Upper lobe of right lung (tissue), 1 donor: ENCODE measurements around the gene MYO1F. TPM values are rescaled to one million over a fixed set of nuclear protein-coding genes. Genes with fewer than 3 reads are reported as not detected.

ENCODE experiments used
- ATAC-seq: fragments of 200-7000 bp; cut with Tn5 transposase; one replicate; pipeline ENCODE4 v1.9.1; 2020; ENCODE audit warnings: mild to moderate bottlenecking, moderate library complexity
- DNase-seq: peaks from one replicate; pipeline ENCODE4 v3.0.0-alpha.2; 2020
- H3K27ac ChIP-seq: fragments of 200-600 bp; one replicate; pipeline ENCODE4 v1.8.0; 2022
- H3K27me3 ChIP-seq: fragments of 200-600 bp; one replicate; pipeline ENCODE4 v1.8.0; 2022; ENCODE audit warnings: mild to moderate bottlenecking
- H3K36me3 ChIP-seq: fragments of 200-600 bp; one replicate; pipeline ENCODE4 v1.8.0; 2022
- H3K4me1 ChIP-seq: fragments of 200-600 bp; one replicate; pipeline ENCODE4 v1.8.0; 2022
- H3K4me3 ChIP-seq: fragments of 200-600 bp; one replicate; pipeline ENCODE4 v1.8.0; 2022; ENCODE audit warnings: mild to moderate bottlenecking
- H3K9me3 ChIP-seq: fragments of 200-600 bp; one replicate; pipeline ENCODE4 v1.8.0; 2022
- CTCF ChIP-seq: fragments of 200-600 bp; IDR thresholded peaks from one replicate; pipeline ENCODE4 v1.8.0; 2022; ENCODE audit warnings: antibody characterized with exemption
- intact Hi-C: fragments of 100-400 bp; cut with DNase I; formaldehyde crosslinking; loops from one replicate; pipeline ENCODE4 v1.11.0; 2022
- total RNA-seq: library from RNA; stranded (reverse); fragmentation: NEBNext Ultra II Directional; extraction: Animal tissue kit (Norgen Biotek cat#: 25700); gene quantifications from one replicate; pipeline ENCODE4 v1.2.1, GENCODE V29; 2021
- donor health status: DM: no; HTN: yes; CAD: no; lungs with severe emphysema.

The MYO1F gene
- total RNA-seq, 1 donor from 2014 or later, result 106 TPM

- Histone ChIP-seq H3K36me3 (no peaks in the 10 kb centered on the region), H3K27ac (no peak overlapping the region), H3K27me3 (no peaks in the 10 kb centered on the region), H3K9me3 (no peaks in the 10 kb centered on the region), H3K4me3 (no peak overlapping the region), H3K4me1 (peaks cover 7% of the 10 kb centered on the region)
- TF ChIP-seq CTCF, result no peak
- ATAC-seq (no peak), DNase-seq (no peak)
- intact Hi-C loops, result no loop called here
Measured at GRCh38 chr19:8611877-8612806, 34.9 kb upstream of the MYO1F start.

GRCh38 chr19:8611391-8611876, 34.2 kb upstream of the MYO1F start:
- no peak for DNase-seq
- Histone ChIP-seq H3K27ac (no peak overlapping the region), H3K4me3 (no peak overlapping the region), H3K9me3 (no peaks in the 10 kb centered on the region), H3K27me3 (no peaks in the 10 kb centered on the region), H3K4me1 (peaks cover 7% of the 10 kb centered on the region), H3K36me3 (no peaks in the 10 kb centered on the region)
- no peak for TF ChIP-seq CTCF
- ATAC-seq, result no peak
- intact Hi-C loops, result no loop called here

- DNase-seq (no peak), ATAC-seq (no peak)
- intact Hi-C loops, result no loop called here
- Histone ChIP-seq H3K4me3 (peak overlapping the region; percentile 66), H3K9me3 (no peaks in the 10 kb centered on the region), H3K27me3 (no peaks in the 10 kb centered on the region), H3K27ac (no peak overlapping the region), H3K36me3 (no peaks in the 10 kb centered on the region), H3K4me1 (peaks cover 7% of the 10 kb centered on the region)
- TF ChIP-seq CTCF, result no peak
Measured at GRCh38 chr19:8610936-8611300, 33.7 kb upstream of the MYO1F start.

GRCh38 chr19:8610041-8610935, 33.0 kb upstream of the MYO1F start, which contains the start of gene ADAMTS10:
Gene ADAMTS10, minus strand, starts transcription at chr19:8610715. Its CDS starts 5,005 bp downstream, at chr19:8605710.
- no peaks in the 10 kb centered on the region for H3K9me3 ChIP-seq
- peak within 1 kb of the TSS; percentile 66 for H3K4me3 ChIP-seq
- no peaks in the 10 kb centered on the region for H3K36me3 ChIP-seq
- no peak for DNase-seq
- peaks cover 7% of the 10 kb centered on the region for H3K4me1 ChIP-seq
- peak; percentile 13 for ATAC-seq
- H3K27me3 ChIP-seq, result no peaks in the 10 kb centered on the region
- TF ChIP-seq CTCF, result no peak
- intact Hi-C loops, result no loop called here
- peak within 1 kb of the TSS; percentile 84 for H3K27ac ChIP-seq

GRCh38 chr19:8609279-8610040, 32.2 kb upstream of the MYO1F start:
- DNase-seq (peak; percentile 73), ATAC-seq (peak; percentile 72)
- Histone ChIP-seq H3K4me3 (peak overlapping the region; percentile 66), H3K36me3 (no peaks in the 10 kb centered on the region), H3K9me3 (peaks cover 4% of the 10 kb centered on the region), H3K27me3 (no peaks in the 10 kb centered on the region), H3K27ac (peak overlapping the region; percentile 84), H3K4me1 (peaks cover 7% of the 10 kb centered on the region)
- peak; percentile 30 for TF ChIP-seq CTCF
- intact Hi-C loops, result no loop called here
